Activated CD4-positive, CD25-positive, alpha-beta regulatory T cell treated with anti-CD3 and anti-CD28 coated beads, Interleukin-2, amount 50 U/mL, for 16 hours (primary cell): ENCODE measurements around the gene CCNL2.
"Not testable (repeated sequence)": the region's sequence is repeated elsewhere in the genome, so short reads cannot be mapped to it uniquely, and the experiment has no call there.

Source experiments
- DNase-seq: peaks from one replicate; pipeline ENCODE4 v3.0.0-alpha.2; 2020; ENCODE audit warnings: low read depth, low spot score

Gene CCNL2

DNA sequence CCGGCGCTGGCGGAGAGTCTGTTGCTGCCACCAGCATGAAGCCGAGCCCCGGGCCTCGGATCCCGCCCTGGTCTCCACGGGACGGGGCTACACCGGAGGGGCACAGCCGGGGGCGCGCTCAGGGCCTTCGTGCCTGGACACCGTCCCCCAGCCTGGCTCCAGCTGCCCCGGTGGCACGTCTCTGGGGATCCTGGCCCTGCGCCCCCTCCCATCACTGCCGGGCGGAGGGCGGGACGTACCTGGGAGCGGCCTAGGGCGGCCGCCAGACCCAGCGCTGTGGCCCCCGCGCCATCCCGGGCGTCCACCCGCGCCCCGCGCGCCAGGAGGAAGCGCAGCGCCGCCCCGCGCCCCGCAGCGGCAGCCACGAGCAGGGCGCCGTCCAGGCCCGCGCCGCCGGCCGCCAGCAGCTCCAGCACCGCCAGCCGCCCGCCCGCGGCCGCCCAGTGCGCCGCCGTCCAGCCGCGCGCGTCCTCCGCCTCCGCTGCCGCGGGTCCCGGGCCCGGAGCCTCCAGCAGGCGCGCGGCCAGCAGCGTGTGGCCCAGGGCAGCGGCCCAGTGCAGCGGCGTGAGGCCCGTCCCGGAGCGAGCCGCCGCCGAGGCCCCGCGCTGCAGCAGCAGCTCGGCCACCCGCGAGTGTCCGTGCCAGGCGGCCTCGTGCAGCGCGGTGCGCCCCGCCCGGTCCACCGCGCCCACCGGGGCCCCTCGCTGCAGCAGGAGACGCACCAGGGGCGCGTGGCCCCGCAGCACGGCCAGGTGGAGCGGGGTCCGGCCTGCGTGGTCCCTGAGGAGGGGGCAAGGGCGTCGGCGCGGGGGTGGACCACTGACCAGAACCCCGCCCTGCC, 20.9 kb upstream of the CCNL2 start:
- DNase-seq, result no peak

DNA sequence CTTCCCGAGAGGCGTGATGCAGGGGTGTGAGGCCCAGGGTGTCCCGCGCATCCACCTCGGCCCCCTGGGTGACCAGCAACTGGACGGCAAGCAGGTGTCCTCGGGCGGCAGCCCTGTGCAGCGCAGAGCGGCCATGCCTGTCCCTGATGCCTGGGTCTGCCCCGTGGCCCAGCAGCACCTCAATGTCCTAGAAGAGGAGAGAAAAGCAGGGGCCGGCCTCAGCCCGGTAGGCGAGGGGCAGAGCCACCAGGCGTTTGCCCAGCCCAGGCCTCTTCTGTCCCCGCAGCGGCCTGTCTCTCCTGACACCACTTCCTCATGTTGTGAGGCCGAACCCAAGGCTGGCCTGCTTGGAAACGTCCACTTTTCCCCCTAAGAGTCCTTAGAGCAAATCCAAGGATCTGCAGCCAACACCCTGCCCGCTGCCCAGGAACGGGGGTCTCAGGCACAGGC, 20.3 kb upstream of the CCNL2 start:
- DNase-seq, result no peak

DNA sequence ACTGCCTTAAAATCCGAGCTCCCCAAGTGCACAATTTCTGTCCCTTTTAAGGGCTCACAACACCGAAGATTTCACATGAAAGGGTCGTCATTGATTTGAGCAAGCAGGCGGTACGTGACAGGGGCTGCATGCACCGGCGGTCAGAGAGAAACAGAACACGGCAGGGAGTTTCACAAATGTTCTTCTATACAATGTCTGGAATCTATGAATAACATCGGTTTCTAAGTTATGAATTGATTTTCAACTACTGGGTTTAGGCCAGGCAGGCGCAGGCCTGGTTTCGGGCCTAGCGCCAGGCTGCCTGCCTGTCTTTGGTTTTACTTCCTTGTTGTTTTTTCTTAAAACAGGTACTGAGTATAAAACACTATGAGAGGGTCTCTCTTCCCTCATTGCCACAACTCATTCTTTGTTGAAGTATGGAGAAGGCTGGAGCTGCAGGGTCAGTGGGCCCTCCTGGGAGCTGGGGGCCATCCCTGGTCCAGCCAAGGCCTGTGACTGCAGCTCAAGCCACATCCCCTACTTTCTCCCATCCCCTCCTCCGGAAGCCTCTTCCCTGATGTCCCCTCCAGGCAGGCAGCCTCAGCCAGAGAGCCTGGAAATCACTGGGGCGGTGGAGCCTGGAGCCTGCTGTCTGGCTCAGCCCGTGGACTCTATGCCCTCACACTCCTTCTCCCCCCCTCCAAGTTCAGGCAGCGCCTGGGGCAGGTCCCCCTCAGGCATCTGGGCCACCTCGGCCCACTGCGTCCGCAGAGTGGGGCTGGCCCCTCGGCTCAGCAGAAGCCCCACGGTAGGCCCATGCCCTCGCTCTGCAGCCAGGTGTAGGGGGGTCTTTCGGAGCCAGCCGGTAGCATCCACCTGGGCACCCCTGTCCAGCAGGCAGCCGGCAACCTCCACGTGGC, 19.6 kb upstream of the CCNL2 start:
- DNase-seq, result no peak

DNA sequence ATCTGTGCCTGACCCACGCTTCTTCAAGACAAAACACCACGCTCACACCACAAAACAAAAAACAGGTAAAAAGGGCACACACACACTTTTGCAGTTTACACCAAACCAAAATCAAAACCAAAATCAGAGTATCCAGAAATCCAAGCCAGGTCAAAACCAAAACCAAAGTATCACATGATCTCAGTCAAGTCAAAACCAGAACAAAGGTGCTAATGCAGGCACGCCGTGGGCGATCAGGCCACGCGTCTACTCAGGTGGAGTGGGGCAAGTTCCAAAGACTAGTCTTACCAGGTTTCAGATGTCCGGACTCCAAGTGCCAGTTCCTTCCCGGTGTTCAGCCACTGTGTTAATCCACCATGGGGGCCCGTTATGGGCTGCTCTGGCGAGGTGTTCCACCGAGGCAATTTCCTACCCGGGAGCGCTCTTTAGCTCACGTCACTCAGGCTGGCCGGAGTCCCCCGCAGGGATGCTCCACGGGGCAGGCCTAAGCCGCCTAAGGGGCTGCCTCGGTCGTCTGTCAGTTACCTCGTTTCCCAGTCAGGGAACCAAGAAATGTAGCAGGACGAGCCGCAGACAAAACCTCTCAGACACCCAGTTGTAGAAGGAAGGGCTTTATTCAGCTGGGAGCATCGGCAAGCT, 18.8 kb upstream of the CCNL2 start:
- DNase-seq, result not testable (repeated sequence)

DNA sequence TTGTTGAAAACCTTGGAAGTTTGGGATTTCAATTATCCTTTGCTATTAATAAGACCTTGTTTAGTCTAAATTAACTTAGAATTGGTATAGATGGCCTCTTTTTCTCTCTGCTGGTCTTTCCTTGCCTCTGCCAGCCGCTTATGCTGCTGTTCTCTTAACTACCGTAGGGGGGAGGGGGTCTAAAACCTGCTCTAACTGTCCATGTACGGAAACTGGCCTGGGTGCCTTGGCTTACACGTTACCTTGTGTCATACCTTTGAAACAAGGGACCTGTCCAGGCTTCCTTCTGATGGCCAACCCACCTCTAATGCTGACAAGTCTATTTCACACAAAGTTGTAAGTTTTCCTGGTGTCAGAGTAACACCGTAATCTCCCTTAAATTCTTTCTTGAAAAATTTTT, 18.3 kb upstream of the CCNL2 start:
- DNase-seq, result not testable (repeated sequence)

DNA sequence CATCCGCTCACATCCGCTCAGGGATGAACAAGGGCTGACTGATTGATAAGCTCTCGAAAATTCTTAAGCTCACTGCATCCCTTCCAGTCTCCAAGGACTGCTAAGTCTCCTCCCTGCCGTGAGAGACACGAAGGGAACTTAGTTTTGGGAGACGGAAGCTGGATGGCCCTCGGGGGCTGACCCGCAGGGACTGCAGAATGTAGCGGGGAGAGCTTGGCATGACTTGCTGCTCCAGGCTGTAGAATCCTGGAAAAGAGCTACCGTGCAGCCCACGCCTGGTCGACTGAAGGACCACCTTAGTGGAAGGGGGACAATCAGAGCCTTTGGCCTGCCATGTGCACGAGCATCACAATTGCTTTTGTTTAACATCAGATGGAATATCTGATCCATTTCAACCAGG, 16.6 kb upstream of the CCNL2 start:
- no peak for DNase-seq

DNA sequence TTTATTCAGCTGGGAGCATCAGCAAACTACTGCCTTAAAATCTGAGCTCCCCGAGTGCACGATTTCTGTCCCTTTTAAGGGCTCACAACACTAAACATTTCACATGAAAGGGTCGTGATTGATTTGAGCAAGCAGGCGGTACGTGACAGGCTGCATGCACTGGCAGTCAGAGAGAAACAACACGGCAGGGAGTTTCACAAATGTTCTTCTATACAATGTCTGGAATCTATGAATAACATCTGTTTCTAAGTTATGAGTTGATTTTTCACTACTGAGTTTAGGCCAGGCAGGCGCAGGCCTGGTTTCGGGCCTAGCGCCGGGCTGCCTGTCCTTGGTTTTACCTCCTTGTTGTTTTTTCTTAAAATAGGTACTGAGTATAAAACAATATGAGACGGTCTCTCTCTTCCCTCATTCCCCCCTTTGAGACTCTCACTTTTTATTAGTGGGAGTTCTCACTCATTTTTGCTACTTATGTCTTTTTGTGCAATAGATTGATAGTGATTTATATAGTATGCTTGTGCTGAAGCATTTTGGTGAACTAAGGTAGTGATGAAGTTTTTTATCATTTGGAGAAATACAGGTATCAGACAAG, 13.3 kb upstream of the CCNL2 start:
- not testable (repeated sequence) for DNase-seq

DNA sequence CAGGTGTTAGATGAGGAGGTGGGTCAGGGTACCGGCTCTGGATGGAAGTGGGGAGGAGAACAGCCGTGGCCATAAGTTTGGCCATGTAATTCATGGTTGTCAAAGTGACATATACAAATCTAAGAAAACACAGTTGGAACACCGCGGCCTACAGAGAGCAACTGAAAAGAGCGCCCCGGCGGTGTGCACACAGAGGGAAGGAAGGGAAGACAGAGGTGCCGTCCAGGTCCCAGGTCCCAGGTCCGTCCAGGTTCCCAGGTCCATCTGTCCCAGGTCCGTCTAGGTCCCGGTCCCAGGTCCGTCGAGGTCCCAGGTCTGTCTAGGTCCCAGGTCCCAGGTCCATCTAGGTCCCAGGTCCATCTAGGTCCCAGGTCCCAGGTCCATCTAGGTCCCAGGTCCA, 12.5 kb upstream of the CCNL2 start:
- DNase-seq, result no peak

DNA sequence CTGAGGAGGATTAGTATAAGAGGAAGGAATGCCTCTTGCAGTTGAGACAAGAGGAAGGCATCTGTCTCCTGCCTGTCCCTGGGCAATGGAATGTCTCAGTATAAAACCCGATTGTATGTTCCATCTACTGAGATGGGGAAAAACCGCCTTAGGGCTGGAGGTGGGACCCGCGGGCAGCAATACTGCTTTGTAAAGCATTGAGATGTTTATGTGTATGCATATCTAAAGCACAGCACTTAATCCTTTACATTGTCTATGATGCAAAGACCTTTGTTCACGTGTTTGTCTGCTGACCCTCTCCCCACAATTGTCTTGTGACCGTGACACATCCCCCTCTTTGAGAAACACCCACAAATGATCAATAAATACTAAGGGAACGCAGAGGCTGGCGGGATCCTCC, 11.1 kb upstream of the CCNL2 start:
- DNase-seq, result not testable (repeated sequence)

DNA sequence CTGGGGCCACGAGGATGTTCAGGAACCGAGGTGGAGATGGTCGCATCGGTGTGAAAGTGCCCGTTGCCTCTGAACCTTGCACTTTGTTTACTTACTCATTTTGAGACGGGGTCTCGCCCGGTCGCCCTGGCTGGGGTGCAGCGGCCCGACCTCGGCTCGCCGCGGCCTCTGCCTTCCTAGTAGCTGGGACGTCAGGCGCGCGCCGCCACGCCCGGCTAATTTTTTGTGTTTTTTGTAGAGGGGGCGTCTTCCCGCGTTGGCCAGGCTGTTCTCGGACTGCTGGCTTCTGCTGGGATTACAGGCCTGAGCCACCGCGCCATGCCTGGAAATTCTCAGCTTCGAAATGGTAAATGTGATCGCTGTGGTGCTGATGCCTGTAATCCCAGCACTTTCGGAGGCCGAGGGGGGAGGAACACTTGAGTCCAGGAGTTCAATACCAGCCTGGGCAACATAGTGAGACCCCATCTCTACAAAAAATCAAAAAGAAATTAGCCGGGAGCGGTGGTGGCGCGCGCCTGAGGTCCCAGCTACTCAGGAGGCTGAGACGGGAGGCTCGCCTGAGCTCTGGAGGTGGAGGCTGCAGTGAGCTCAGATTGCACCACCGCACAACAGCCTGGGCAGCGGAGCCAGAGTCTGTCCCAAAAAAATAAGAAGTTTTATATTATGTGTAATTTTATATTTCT, 8.6 kb upstream of the CCNL2 start:
- no peak for DNase-seq

DNA sequence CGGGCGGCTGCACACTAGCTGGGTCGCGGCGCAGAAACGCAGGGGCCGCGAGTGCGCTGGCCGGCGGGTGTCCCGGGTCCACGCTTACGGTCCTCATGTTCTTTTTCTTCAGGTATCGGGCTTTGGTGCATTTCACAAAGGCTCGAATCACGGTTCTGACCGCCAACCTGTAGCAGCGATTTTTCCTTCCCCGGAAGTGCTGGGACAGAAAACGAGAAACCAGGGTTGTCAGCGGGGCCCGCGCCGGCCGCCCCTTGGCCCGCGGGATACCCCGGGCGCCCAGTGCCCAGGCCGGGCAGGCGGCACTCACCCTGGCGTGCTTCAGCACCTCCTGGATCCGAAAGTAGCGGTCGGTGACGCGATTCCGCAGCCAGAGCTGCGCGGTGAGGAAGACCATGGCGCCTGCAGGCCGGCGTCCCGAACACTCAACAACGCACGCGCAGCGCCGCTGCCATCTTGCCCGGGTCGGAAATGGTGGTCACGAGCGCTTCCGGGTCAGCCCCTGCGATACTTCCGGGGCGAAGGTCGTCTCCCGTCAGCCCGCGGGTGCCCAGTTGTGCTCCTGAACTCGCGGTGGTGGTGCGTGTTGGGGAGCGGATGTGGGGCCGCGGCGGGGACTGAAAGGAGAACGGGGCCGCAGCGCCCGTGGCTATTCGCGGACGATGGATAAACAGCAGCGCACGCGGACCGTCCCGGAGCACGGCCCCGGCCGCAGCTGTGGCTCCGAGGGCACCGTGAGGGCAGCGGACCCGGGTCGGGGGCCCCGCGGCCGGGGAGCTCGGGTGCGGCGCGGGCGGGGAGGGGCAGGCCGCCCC, 7.9 kb upstream of the CCNL2 start, which contains the start of gene MRPL20:
TSS of gene MRPL20 (minus strand) at position 473 of the 815 bp plus-strand sequence. CDS start at position 397, 76 bp downstream.
- peak; percentile 97 for DNase-seq

DNA sequence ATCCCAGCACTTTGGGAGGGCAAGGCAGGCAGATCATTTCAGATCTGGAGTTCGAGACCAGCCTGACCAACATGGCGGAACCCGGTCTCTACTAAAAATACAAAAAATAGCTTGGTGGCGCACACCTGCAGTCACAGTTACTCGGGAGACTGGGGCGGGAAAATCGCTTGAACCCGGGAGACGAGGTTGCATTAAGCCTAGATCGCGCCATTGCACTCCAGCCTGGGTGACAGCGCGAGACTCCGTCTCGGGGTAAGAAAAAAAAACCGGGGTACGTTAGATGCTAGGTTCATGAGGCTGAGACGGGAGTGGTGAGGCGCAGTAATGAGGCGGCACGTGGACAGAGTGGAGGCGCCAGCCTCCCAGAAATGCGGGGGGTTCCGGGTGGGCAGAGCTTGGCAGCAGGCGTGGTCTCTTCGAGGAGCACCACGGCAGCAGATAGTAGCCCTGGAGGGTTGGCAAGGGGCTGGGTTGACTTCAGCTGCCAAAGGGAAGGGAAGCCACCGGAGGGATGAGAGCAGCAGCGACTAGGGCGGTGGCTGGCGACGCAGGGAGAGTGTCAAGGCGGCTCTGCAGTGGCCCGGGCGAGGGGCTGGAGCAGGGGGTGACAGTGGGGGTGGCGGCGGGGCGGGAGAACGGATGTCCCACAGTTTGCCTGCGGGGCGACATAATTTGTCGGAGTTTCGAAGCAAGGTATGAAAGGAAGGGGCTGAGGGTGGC, 7.1 kb upstream of the CCNL2 start:
- no peak for DNase-seq

DNA sequence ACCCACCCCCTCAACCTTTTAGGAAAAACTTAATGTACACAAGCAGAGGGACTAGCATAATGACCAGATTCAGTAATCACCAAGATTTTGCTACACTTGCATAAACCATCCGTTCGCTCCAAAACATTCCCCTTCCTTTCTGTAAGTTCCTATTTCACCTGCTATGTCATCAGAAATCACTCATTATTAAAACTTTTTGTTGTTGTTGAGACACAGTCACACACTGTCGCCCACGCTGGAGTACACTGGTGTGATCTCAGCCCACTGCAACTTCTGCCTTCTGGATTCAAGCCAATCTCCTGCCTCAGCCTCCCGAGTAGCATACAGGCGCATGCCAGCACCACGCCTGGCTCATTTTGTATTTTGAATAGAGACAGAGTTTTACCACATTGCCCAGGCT, 4.5 kb upstream of the CCNL2 start:
- DNase-seq, result no peak

DNA sequence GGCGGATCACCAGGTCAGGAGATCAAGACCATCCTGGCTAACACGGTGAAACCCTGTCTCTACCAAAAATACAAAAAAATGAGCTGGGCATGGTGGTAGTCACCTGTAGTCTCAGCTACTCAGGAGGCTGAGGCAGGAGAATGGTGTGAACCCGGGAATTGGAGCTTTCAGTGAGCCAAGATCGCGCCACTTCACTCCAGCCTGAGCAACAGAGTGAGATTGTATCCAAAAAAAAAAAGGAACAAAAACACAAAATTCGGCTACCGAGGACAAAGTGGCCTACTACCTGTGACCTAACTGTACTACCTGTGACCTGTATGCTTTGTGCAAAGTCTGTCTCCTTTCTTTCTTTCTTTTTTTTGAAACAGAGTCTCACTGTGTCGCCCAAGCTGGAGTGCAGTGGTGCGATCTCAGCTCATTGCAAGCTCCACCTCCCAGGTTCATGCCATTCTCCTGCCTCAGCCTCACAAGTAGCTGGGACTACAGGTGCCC, 3.8 kb upstream of the CCNL2 start:
- not testable (repeated sequence) for DNase-seq

DNA sequence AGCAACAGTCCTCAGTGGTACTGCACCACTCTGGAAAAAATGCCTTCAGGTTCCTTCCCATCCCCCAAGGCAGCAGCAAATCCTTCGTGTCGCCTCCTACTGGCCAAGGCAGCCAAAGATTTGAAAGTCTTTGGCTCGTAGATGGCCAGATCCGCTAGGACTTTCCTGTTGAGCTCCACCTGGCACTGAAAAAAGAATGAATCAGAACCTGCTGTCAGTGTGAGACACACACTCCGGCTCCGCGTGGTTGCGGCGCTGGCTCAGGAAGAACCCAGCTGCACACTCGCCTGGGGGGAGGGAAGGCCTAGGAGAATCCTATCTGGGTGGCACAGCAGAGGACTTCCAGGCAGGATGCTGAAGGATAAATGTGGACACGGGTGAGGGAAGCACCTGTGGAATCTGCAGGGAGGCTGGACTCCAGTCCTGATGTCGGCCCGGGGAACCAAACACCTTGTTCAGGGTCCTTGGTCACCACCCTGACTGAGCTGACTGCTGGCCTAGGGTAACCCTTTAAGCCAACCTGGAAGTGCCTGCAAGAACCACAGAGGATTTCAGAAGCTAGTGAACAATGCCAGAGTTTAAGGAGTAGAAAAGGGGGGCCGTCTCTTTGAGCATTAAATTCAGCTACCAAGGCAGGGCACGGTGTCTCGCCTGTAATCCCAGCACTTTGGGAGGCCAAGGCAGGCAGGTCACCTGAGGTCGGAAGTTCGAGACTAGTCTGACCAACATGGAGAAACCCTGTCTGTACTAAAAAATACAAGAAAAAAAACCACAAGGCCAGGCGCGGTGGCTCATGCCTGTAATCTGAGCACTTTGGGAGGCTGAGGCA, 3.2 kb upstream of the CCNL2 start:
- DNase-seq, result no peak

DNA sequence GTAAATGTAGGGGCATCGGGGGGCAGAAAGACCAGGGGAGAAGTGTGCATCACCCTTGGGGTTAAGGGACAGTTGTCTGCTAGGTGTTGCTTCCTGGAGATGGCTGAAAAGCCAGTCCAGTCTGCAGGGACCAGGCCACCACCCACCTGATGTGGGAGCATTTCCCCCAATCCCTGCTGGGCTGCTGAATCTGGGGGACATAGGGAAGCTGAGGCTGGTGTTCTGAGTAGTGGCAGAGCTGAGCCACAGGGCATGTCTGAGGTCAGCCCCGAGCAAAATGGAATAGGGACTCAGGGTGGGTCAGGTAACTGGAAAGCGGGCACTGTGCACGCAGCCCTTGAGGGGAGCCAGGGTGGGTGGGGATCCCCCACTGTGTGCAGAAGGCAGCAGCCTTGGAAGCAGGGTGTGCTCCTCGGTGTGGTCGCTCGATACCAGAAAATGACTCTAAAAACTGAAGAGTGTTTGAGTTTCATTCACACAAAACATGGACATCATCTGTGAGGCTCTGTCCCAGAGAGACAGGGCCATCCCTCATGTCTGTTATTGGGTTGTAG, 2.4 kb upstream of the CCNL2 start:
- no peak for DNase-seq

DNA sequence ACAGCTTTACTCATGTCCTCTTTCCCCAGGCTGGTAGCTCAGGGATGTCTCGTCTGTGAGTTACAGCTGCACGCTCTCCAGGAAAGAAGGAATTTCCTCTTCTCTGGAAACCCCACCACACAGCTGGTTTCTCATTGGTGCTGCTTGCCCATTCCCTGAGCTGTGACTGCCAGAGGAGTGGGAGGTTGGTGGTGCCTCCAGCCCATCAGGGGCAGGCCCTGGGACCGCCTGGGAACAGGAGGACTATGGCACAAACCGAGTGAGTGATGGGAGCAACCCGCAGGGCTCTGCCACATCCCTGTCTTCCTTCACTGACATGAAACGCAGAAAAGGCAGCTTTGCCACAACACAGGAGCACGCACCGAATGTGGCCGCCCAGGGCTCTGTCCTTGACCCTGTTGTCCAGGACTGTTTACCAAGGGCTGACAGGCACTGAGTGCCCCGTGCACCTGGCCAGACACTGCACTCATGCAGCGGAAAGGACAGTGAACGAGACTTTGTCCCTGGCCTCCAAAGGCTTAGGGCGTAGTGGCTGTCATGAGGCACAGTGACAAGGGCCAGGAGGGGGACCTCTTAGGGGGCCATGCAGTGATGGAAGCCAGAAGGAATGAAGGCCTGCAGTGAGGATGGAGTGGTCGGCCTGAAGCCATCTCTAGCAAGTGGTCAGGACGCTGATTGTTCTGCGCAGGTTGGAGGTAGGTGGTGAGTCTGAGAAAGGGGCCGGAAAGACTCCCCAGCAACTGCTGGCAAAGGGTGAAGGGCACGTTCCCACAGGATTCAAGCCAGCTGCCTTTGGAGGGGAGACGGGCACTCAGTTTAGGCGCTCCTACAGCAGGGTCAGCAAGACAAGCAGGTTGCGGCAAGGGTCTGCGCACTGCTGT, 1.7 kb upstream of the CCNL2 start:
- no peak for DNase-seq
